GM23338 (cell line): ENCODE data around the gene PICALM. TPM values are rescaled to one million over a fixed set of nuclear protein-coding genes. Genes with fewer than 3 reads are reported as not detected.

ENCODE experiments used
- ATAC-seq: fragments of 200-7000 bp; cut with Tn5 transposase; 3 replicates; pipeline ENCODE4 v1.9.1; 2020
- DNase-seq: peaks from one replicate; pipeline ENCODE4 v3.0.0-alpha.2; 2015; ENCODE audit warnings: low spot score
- H2AFZ ChIP-seq: fragments of 200-600 bp; sonication (generic); 2 replicates; pipeline ENCODE4 v1.8.0; 2016; ENCODE audit warnings: antibody characterized with exemption, mild to moderate bottlenecking, moderate library complexity
- H3F3A ChIP-seq: fragments of 200-600 bp; sonication (generic); replicated peaks from 2 replicates; pipeline ENCODE4 v1.8.0; 2017; ENCODE audit warnings: antibody characterized with exemption, mixed run types, low read depth
- H3K27ac ChIP-seq: fragments of 200-600 bp; sonication (generic); 2 replicates; pipeline ENCODE4 v1.6.1; 2016; ENCODE audit warnings: low read depth
- H3K27me3 ChIP-seq: fragments of 200-600 bp; sonication (generic); 2 replicates; pipeline ENCODE4 v1.8.0; 2016; ENCODE audit warnings: mild to moderate bottlenecking, mixed run types, moderate library complexity; ENCODE audit not compliant: insufficient read depth
- H3K36me3 ChIP-seq: fragments of 200-600 bp; sonication (generic); 2 replicates; pipeline ENCODE4 v1.8.0; 2016; ENCODE audit warnings: mild to moderate bottlenecking; ENCODE audit not compliant: insufficient read depth
- H3K4me1 ChIP-seq: fragments of 200-600 bp; sonication (generic); 2 replicates; pipeline ENCODE4 v1.8.0; 2016; ENCODE audit warnings: mild to moderate bottlenecking, moderate library complexity; ENCODE audit not compliant: insufficient read depth
- H3K4me2 ChIP-seq: fragments of 200-600 bp; sonication (generic); 2 replicates; pipeline ENCODE4 v1.7.1; 2017; ENCODE audit warnings: mixed run types
- H3K4me3 ChIP-seq: fragments of 200-600 bp; sonication (generic); 2 replicates; pipeline ENCODE4 v1.6.1; 2016; ENCODE audit warnings: mixed run types
- H3K79me2 ChIP-seq: fragments of 200-600 bp; sonication (generic); replicated peaks from 2 replicates; pipeline ENCODE4 v1.8.0; 2017; ENCODE audit warnings: mild to moderate bottlenecking; ENCODE audit not compliant: insufficient read depth
- H3K9me2 ChIP-seq: fragments of 200-600 bp; sonication (generic); 2 replicates; pipeline ENCODE4 v1.8.0; 2017; ENCODE audit not compliant: insufficient read depth
- H4K20me1 ChIP-seq: fragments of 200-600 bp; sonication (generic); replicated peaks from 2 replicates; pipeline ENCODE4 v1.8.0; 2017; ENCODE audit warnings: mild to moderate bottlenecking; ENCODE audit not compliant: insufficient read depth
- H3K27ac Mint-ChIP-seq: 2 replicates; pipeline ENCODE4 v1.8.0; 2020; ENCODE audit warnings: inconsistent platforms, mild to moderate bottlenecking, moderate library complexity, mixed read lengths
- H3K27me3 Mint-ChIP-seq: 3 replicates; pipeline ENCODE4 v1.8.0; 2022; ENCODE audit warnings: low read depth, mild to moderate bottlenecking, moderate library complexity, mixed read lengths, inconsistent platforms; ENCODE audit not compliant: insufficient read depth, poor library complexity
- H3K36me3 Mint-ChIP-seq: 3 replicates; pipeline ENCODE4 v1.8.0; 2021; ENCODE audit warnings: low read depth, mild to moderate bottlenecking, inconsistent platforms, moderate library complexity, mixed read lengths
- H3K4me1 Mint-ChIP-seq: 3 replicates; pipeline ENCODE4 v1.8.0; 2020; ENCODE audit warnings: mild to moderate bottlenecking, inconsistent platforms, mixed read lengths
- H3K4me3 Mint-ChIP-seq: 3 replicates; pipeline ENCODE4 v1.8.0; 2021; ENCODE audit warnings: moderate library complexity, mild to moderate bottlenecking, inconsistent platforms, mixed read lengths
- H3K9me3 Mint-ChIP-seq: 3 replicates; pipeline ENCODE4 v1.8.0; 2020; ENCODE audit warnings: moderate library complexity, mild to moderate bottlenecking, inconsistent platforms, mixed read lengths
- CREB1 ChIP-seq: fragments of 250-450 bp; sonication (Bioruptor Pico); IDR thresholded peaks from 2 replicates; pipeline ENCODE4 v1.5.0; 2020; ENCODE audit warnings: low read depth, mild to moderate bottlenecking, moderate library complexity
- EZH2 ChIP-seq: fragments of 200-600 bp; sonication (generic); IDR thresholded peaks from one replicate; pipeline ENCODE4 v1.8.0; 2017; ENCODE audit warnings: antibody characterized with exemption, mild to moderate bottlenecking, low read depth; ENCODE audit not compliant: unreplicated experiment
- EZH2phosphoT487 ChIP-seq: fragments of 200-600 bp; sonication (generic); IDR thresholded peaks from one replicate; pipeline ENCODE4 v1.8.1; 2018; ENCODE audit warnings: antibody characterized with exemption; ENCODE audit not compliant: unreplicated experiment
- JUNB ChIP-seq: IDR thresholded peaks from one replicate; pipeline ENCODE4 v1.6.1; 2016; ENCODE audit warnings: antibody characterized with exemption; ENCODE audit not compliant: unreplicated experiment
- NANOG ChIP-seq: IDR thresholded peaks from 2 replicates; pipeline ENCODE4 v1.6.1; 2016; ENCODE audit warnings: antibody characterized with exemption, borderline replicate concordance
- POLR2AphosphoS5 ChIP-seq: IDR thresholded peaks from 2 replicates; pipeline ENCODE4 v1.6.1; 2016; ENCODE audit warnings: antibody characterized with exemption, low read depth
- STAT1 ChIP-seq: IDR thresholded peaks from one replicate; pipeline ENCODE4 v1.6.1; 2016; ENCODE audit warnings: antibody characterized with exemption; ENCODE audit not compliant: unreplicated experiment
- ZNF114 ChIP-seq: fragments of 250-450 bp; sonication (Bioruptor Pico); IDR thresholded peaks from 2 replicates; pipeline ENCODE4 v1.5.0; 2020; ENCODE audit warnings: mild to moderate bottlenecking, moderate library complexity
- ZNF331 ChIP-seq: fragments of 250-450 bp; sonication (Bioruptor Pico); IDR thresholded peaks from 2 replicates; pipeline ENCODE4 v1.5.0; 2020; ENCODE audit warnings: low read depth, mild to moderate bottlenecking, moderate library complexity
- polyA plus RNA-seq: library from polyadenylated mRNA; unstranded; fragments of >200 nt; fragmentation: Nextera tagmentation; extraction: Ambion mirVana; gene quantifications from 2 replicates; pipeline ENCODE4 v1.2.1, GENCODE V29; 2016
- total RNA-seq: library from RNA; depleted of rRNA; stranded (reverse); fragments of >200 nt; shearing (Covaris generic); gene quantifications from 2 replicates; pipeline ENCODE4 v1.2.3, GENCODE V29; 2014
- TF ChIP-seq, protein P1 (sequence below): fragments of 250-450 bp; sonication (Bioruptor Pico); IDR thresholded peaks from 2 replicates; pipeline ENCODE4 v1.5.0; 2020; ENCODE audit warnings: mild to moderate bottlenecking, moderate library complexity
- TF ChIP-seq, protein P2 (sequence below): IDR thresholded peaks from 2 replicates; pipeline ENCODE4 v1.6.1; 2016; ENCODE audit warnings: antibody characterized with exemption
- TF ChIP-seq, protein P3 (sequence below): IDR thresholded peaks from one replicate; pipeline ENCODE4 v1.6.1; 2018; ENCODE audit warnings: antibody characterized with exemption; ENCODE audit not compliant: unreplicated experiment
- TF ChIP-seq, protein P4 (sequence below), 2 experiments: fragments of 200-600 bp in 1 of 2; sonication (generic) in 1 of 2; conservative IDR thresholded peaks; 2 replicates each; pipeline versions ENCODE4 v1.5.1 to v1.6.1; 2016 to 2017; ENCODE audit warnings: antibody characterized with exemption in 2 of 2, low read depth in 2 of 2, mild to moderate bottlenecking in 2 of 2, moderate library complexity in 1 of 2

The PICALM gene
- total and polyA plus RNA-seq, 2 experiments from 2014 or later, result 27.9 to 134 TPM

DNA sequence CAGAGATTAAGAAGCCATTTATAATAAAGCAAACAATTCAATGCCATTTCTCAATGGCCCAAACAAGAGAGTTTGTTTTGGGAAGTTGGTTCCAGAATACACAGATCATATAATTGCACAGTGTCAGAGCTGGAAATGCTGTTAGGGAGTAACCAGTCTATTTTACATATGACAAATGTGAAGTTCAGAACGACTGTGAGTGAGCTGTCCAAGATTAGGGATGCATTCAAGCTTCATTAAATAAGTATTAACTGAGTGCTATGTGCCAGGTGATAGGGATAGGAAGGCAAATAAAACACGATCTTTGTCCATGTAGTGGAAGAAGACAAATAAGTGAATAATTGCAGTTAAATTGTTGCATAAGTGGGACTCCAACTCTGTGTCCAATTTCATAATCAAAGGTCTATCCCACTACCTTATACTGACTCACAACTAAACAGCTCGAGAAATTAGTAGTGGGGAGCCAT is 33.1 kb upstream of the PICALM start:
- Histone ChIP-seq H3K4me2 (no peak overlapping the region), H3K9me2 (no peaks in the 10 kb centered on the region), H3K79me2 (no peaks in the 10 kb centered on the region), H3K4me1 (no peaks in the 10 kb centered on the region), H3K4me3 (no peak overlapping the region), H3F3A (no peaks in the 10 kb centered on the region), H2AFZ (no peak overlapping the region), H3K27ac (no peak overlapping the region), H4K20me1 (no peaks in the 10 kb centered on the region), H3K36me3 (no peaks in the 10 kb centered on the region), H3K27me3 (no peaks in the 10 kb centered on the region)
- ATAC-seq, result no peak
- Mint-ChIP-seq H3K9me3 (no peaks in the 10 kb centered on the region), H3K36me3 (no peaks in the 10 kb centered on the region), H3K27ac (no peak overlapping the region), H3K4me1 (no peaks in the 10 kb centered on the region), H3K27me3 (no peaks in the 10 kb centered on the region), H3K4me3 (no peak overlapping the region)
- no peak for TF ChIP-seq JUNB
- TF ChIP-seq STAT1, result no peak
- TF ChIP-seq ZNF114 (CRISPR knock-in tag), result no peak
- TF ChIP-seq, protein P1, sequence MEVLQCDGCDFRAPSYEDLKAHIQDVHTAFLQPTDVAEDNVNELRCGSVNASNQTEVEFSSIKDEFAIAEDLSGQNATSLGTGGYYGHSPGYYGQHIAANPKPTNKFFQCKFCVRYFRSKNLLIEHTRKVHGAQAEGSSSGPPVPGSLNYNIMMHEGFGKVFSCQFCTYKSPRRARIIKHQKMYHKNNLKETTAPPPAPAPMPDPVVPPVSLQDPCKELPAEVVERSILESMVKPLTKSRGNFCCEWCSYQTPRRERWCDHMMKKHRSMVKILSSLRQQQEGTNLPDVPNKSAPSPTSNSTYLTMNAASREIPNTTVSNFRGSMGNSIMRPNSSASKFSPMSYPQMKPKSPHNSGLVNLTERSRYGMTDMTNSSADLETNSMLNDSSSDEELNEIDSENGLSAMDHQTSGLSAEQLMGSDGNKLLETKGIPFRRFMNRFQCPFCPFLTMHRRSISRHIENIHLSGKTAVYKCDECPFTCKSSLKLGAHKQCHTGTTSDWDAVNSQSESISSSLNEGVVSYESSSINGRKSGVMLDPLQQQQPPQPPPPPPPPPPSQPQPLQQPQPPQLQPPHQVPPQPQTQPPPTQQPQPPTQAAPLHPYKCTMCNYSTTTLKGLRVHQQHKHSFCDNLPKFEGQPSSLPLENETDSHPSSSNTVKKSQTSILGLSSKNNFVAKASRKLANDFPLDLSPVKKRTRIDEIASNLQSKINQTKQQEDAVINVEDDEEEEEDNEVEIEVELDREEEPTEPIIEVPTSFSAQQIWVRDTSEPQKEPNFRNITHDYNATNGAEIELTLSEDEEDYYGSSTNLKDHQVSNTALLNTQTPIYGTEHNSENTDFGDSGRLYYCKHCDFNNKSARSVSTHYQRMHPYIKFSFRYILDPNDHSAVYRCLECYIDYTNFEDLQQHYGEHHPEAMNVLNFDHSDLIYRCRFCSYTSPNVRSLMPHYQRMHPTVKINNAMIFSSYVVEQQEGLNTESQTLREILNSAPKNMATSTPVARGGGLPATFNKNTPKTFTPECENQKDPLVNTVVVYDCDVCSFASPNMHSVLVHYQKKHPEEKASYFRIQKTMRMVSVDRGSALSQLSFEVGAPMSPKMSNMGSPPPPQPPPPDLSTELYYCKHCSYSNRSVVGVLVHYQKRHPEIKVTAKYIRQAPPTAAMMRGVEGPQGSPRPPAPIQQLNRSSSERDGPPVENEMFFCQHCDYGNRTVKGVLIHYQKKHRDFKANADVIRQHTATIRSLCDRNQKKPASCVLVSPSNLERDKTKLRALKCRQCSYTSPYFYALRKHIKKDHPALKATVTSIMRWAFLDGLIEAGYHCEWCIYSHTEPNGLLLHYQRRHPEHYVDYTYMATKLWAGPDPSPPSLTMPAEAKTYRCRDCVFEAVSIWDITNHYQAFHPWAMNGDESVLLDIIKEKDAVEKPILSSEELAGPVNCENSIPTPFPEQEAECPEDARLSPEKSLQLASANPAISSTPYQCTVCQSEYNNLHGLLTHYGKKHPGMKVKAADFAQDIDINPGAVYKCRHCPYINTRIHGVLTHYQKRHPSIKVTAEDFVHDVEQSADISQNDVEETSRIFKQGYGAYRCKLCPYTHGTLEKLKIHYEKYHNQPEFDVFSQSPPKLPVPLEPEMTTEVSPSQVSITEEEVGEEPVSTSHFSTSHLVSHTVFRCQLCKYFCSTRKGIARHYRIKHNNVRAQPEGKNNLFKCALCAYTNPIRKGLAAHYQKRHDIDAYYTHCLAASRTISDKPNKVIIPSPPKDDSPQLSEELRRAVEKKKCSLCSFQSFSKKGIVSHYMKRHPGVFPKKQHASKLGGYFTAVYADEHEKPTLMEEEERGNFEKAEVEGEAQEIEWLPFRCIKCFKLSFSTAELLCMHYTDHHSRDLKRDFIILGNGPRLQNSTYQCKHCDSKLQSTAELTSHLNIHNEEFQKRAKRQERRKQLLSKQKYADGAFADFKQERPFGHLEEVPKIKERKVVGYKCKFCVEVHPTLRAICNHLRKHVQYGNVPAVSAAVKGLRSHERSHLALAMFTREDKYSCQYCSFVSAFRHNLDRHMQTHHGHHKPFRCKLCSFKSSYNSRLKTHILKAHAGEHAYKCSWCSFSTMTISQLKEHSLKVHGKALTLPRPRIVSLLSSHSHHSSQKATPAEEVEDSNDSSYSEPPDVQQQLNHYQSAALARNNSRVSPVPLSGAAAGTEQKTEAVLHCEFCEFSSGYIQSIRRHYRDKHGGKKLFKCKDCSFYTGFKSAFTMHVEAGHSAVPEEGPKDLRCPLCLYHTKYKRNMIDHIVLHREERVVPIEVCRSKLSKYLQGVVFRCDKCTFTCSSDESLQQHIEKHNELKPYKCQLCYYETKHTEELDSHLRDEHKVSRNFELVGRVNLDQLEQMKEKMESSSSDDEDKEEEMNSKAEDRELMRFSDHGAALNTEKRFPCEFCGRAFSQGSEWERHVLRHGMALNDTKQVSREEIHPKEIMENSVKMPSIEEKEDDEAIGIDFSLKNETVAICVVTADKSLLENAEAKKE (CRISPR knock-in tag), result no peak
- no peak for TF ChIP-seq NANOG
- TF ChIP-seq EZH2, result no peak
- TF ChIP-seq, protein P2, sequence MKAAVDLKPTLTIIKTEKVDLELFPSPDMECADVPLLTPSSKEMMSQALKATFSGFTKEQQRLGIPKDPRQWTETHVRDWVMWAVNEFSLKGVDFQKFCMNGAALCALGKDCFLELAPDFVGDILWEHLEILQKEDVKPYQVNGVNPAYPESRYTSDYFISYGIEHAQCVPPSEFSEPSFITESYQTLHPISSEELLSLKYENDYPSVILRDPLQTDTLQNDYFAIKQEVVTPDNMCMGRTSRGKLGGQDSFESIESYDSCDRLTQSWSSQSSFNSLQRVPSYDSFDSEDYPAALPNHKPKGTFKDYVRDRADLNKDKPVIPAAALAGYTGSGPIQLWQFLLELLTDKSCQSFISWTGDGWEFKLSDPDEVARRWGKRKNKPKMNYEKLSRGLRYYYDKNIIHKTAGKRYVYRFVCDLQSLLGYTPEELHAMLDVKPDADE, result no peak
- no peak for TF ChIP-seq POLR2AphosphoS5
- TF ChIP-seq, protein P3, sequence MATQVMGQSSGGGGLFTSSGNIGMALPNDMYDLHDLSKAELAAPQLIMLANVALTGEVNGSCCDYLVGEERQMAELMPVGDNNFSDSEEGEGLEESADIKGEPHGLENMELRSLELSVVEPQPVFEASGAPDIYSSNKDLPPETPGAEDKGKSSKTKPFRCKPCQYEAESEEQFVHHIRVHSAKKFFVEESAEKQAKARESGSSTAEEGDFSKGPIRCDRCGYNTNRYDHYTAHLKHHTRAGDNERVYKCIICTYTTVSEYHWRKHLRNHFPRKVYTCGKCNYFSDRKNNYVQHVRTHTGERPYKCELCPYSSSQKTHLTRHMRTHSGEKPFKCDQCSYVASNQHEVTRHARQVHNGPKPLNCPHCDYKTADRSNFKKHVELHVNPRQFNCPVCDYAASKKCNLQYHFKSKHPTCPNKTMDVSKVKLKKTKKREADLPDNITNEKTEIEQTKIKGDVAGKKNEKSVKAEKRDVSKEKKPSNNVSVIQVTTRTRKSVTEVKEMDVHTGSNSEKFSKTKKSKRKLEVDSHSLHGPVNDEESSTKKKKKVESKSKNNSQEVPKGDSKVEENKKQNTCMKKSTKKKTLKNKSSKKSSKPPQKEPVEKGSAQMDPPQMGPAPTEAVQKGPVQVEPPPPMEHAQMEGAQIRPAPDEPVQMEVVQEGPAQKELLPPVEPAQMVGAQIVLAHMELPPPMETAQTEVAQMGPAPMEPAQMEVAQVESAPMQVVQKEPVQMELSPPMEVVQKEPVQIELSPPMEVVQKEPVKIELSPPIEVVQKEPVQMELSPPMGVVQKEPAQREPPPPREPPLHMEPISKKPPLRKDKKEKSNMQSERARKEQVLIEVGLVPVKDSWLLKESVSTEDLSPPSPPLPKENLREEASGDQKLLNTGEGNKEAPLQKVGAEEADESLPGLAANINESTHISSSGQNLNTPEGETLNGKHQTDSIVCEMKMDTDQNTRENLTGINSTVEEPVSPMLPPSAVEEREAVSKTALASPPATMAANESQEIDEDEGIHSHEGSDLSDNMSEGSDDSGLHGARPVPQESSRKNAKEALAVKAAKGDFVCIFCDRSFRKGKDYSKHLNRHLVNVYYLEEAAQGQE, result no peak
- TF ChIP-seq, protein P4, sequence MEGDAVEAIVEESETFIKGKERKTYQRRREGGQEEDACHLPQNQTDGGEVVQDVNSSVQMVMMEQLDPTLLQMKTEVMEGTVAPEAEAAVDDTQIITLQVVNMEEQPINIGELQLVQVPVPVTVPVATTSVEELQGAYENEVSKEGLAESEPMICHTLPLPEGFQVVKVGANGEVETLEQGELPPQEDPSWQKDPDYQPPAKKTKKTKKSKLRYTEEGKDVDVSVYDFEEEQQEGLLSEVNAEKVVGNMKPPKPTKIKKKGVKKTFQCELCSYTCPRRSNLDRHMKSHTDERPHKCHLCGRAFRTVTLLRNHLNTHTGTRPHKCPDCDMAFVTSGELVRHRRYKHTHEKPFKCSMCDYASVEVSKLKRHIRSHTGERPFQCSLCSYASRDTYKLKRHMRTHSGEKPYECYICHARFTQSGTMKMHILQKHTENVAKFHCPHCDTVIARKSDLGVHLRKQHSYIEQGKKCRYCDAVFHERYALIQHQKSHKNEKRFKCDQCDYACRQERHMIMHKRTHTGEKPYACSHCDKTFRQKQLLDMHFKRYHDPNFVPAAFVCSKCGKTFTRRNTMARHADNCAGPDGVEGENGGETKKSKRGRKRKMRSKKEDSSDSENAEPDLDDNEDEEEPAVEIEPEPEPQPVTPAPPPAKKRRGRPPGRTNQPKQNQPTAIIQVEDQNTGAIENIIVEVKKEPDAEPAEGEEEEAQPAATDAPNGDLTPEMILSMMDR (conservative IDR thresholded peaks at IDR 0.05; ENCODE audit: low read depth in 2 of 2), result no peak
- TF ChIP-seq ZNF331 (CRISPR knock-in tag), result no peak
- no peak for TF ChIP-seq EZH2phosphoT487
- TF ChIP-seq CREB1 (CRISPR knock-in tag), result no peak
- no peak for DNase-seq
